Activated CD8-positive, alpha-beta memory T cell treated with anti-CD3 and anti-CD28 coated beads, Interleukin-2, amount 50 U/mL, for 24 hours (primary cell): ENCODE measurements around the gene TENT4B.
"Not testable (repeated sequence)": the region's sequence is repeated elsewhere in the genome, so short reads cannot be mapped to it uniquely, and the experiment has no call there.

Source experiments
- DNase-seq: peaks from one replicate; pipeline ENCODE4 v3.0.0-alpha.2; 2020; ENCODE audit errors: extremely low read depth

TENT4B gene

DNA sequence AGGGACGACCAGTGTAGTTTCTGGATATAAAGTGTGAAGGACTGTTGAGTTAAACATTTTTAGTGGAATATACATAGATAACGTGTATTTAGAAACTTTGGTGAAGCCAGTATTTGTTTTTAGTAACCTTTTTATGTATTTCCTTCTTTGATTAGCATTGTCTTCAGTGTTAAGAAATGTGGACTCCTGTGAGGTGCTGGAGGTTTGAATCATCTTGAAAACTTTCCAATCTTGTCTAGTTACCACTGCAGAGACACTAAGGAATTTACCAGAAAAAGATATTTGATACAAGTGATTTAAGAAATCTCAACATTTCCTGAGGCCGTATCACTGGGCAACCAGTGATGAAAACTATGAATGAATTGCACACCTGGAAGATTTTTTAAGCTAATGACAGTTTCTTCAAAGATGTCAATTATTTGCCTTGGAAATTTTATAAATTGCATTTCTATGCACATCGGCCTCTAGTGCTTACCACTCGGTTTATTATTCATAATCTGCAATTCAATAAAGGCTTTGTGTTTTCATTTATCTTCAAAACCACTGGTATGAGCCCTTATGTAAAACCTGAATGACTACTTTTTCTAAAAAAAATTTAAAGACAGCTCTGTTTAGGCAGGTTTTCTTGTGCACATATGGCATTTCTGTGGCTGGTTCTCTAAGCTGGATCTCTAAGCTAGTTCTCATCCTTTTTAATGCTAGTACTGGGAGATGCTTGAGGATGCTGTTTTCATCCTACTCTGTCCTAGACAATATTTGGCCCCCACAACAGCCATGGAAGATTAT, 81.9 kb downstream of the TENT4B start:
- DNase-seq, result no peak

- DNase-seq, result no peak
Observed at GRCh38 chr16:50235581-50235980, 82.5 kb downstream of the TENT4B start.

DNA sequence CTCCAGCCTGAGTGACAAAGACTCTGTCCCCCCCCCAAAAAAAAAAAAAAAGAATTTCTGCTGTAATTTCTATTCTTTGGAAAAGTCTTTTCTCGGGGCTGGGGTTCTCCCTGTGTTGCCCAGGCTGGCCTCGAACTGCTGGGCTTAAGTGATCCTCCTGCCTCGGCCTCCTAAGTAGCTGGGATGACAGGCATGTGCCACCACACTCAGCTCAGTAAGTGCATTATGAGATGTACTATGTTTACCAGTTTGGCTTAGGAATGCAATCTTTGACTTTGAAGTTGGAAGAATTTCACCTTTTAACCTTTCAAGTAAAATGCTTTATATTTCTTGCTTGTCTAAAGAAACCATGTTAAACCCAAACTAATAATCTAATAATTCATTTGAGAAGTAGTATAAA, 85.2 kb downstream of the TENT4B start:
- no peak for DNase-seq

DNA sequence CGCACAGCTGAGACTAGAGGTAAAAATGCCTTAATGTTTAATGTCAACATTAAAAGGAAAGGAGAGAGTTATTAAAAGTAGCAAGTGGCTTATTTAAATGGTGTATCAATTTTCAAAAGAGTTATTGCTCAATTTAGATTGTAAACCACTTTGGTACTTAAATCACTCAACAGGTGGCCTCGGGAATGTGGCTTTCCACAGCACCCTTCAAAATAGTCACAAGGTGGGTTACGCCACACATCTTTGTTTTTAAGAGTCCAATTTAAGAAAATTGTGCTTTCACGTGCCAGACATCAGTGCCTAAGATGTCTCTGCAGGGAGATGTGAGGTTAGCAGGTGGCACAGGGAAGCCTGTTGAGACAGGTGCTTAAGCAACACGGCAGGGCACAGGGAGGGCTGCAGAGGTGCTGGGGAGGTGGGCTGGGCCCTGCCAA, 85.8 kb downstream of the TENT4B start:
- no peak for DNase-seq

DNA sequence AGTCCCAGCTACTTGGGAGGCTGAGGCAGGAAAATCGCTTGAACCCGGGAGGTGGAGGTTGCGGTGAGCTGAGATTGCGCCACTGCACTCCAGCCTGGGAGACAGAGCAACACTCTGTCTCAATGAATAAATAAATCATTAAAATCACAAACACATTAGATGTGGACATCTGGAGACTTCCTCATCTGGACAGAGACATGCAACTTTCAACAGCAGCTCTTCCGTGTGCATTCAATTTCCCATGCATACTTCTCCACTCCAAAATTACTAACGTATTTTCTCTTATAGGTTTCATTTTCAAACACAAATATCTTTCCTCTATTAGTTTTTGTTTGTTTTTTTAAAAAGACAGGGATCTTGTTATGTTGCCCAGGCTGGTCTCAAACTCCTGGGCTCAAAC, 89.9 kb downstream of the TENT4B start:
- not testable (repeated sequence) for DNase-seq

GRCh38 chr16:50244140-50244503, 91.0 kb downstream of the TENT4B start:
- no peak for DNase-seq

DNA sequence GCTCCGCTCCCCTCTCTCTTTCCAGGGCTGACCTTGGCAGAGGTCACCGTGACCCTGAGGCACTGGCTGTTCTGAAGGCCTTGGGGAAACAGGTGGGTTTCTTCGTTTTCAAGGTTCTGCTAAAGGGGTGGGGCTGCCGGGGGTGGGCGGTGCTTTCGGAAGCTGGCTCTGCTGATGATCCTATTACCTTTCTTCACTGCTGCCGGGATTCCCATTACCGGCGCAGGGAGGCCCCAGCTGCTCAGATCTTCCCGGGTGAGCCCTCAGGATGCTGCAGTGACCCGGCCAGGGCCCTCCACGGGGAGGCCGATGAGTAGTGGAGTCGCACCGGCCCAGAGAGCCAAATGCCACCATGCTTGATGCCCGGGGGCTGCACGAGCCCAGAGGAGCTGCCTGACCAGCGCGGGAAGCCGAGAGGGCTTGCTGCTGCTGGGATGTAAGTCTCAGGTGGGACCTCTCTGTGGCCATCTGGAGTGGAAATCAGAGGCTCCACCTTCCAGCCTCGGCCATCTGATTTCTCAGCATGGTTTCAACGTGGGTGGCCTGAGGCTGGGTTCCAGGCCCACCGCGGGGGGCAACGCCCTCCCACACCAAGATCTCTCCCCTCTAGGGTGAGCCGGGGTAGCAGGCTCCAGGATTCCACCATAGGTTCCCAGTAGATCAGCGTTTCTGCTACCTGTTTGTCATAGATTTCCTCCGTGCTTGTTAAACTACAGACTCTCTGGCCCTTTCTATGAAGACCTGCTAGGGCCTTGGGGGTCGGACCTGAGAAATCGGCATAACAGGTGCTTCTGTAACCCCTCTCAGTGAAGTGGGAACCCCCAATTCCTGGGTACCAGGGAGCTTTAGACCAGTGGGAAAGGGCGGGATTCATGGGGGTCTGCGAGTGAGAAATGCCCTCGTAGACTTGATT, 91.7 kb downstream of the TENT4B start:
- no peak for DNase-seq

- DNase-seq, result peak; percentile 55
Observed at GRCh38 chr16:50245417-50246298, 92.6 kb downstream of the TENT4B start.

- no peak for DNase-seq
Observed at GRCh38 chr16:50246299-50247122, 93.4 kb downstream of the TENT4B start.

DNA sequence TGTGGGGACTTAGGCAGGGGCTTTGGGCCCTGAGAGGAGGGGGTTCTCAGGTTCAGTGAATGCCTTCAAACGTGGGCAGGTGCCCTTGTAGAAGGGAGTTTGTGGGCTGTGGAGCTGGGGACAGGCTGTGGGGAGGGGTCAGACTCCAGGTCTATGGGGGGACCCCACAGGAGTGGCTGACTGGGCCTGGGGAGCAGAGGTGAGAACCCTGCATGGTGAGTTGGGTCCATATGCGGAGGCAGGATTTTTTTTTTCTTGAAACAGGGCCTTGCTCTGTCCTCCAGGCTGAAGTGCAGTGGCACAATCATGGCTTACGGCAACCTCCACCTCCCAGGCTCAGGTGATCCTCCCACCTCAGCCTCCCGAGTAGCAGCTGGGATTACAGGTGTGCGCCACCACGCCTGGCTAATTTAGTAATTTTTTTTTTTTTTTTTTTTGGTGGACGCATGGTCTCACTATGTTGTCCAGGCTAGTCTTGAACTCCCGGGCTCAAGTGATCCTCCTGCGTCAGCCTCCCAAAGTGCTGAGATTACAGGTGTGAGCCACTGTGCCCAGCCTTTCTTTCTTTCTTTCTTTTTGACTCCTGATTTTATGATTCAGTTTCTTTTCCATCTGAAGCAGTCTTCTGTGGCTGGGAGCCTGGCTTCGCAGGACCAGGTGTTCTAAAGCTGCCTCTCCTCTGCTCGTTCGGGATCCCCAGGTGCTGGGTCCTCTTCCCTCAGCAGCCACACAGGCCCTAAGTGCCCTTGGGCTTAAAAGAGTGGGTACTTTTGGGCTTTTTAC, 94.2 kb downstream of the TENT4B start:
- no peak for DNase-seq

- DNase-seq, result no peak
Observed at GRCh38 chr16:50247906-50248608, 95.0 kb downstream of the TENT4B start.

- no peak for DNase-seq
Observed at GRCh38 chr16:50248845-50249244, 95.7 kb downstream of the TENT4B start.

DNA sequence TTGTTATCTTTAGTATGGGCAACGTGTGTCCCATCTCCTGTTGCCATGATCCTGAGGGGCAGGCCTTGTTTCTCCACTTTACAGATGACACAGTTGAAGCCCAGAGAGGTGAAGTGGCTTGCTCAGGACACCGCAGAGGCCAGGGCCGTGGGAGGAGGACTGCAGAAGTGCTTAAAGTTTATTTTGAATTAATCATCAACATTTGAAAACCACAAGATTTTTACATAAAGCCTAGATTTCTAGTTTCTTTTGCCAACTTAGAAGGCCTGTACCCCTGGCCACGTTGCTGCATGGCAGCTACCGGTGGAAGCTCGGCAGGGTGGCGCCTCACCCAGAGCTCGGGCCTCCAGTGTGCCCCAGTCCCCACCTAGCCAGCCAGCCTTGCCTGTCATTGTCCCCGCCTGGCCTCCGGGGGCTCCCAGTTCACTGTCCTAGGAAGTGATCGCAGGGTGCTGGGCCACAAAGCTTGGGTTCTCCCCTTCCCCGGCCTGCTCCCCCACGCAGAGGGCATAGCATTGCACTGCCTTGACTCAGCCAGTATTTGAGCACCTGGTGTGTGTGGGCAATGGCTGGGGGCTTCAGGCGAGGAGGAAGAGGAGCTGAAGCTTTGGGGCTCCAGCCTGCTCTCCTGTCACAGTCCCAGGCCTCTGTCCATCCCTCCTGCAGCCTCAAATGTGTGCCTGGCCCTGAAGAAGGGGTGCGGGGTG, 98.4 kb downstream of the TENT4B start:
- no peak for DNase-seq

DNA sequence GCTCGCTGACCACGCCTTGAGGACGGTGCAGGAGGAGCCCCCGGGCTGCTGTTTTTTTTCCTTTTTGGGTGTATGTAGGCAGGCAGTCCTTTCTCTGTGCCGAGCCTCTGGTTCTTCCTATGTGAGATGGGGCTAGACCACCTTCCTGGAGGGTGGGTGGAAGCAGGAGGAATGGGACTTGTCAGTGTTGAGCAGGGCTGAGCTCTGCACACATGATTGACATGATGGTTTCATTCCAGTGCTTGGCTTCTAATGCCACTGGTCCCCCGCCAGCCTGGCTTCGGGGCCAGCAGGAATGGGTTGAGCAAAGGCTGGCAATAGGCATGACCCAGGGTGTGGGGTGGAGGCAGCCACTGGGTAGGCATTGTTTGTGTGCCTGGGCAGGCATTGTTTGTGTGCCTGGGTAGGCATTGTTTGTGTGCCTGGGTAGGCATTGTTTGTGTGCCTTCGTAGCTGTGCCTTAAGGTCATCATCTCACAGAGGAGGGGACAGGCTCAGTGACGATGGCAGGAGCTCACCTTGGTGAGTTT, 99.0 kb downstream of the TENT4B start:
- DNase-seq, result no peak

DNA sequence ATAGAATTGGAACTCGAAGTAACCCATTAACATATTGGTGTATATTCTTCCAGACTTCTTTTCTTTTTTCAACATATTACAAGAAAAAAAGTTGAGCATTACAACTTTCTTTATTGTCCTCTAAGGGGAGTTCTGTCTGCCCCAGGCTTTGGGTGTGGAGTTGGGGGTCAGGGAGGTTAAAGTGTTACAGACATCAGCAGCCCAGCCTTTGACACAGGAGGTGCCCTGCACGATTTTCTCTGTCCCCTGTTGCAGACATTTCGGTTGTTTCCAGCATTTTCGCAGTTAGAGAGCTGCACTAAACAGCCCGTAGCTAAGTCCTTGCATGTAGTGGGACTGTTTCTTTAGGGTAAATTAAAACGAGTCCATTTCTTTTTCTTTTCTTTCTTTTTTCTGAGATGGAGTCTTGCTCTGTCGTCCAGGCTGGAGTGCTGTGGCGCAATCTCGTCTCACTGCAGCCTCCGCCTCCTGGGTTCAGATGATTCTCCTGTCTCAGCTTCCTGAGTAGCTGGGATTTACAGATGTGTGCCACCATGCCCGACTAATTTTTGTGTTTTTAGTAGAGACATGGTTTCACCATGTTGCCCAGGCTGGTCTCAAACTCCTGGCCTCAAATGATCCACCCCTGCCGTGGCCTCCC, 99.9 kb downstream of the TENT4B start:
- DNase-seq, result no peak

GRCh38 chr16:50253514-50253910, 100.4 kb downstream of the TENT4B start:
- no peak for DNase-seq

GRCh38 chr16:50254072-50254471, 101.0 kb downstream of the TENT4B start:
- DNase-seq, result no peak

DNA sequence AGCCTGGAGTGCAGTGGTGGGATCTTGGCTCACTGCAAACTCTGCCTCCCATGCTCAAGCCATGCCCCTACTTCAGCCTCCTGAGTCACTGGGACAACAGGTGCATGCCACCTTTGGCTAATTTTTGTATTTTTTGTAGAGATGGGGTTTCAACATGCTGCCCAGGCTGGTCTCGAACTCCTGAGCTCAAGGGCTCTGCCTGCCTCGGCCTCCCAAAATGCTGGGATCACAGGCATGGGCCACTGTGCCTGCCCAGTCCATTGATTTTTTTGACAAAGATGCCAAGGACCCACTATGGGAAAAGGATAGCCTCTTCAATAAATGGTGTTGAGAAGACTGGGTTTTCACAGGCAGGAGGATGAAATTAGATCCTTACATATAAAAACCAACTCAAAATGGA, 102.4 kb downstream of the TENT4B start:
- no peak for DNase-seq
